Measurements from ENCODE around the gene DNAJC5. TPM values are rescaled to one million over a fixed set of nuclear protein-coding genes. Genes with fewer than 3 reads are reported as not detected.

Gene DNAJC5
- total RNA-seq, 4 donors from 2014 or later: 24.3 to 47.5 (median 35.1) TPM

- TF ChIP-seq CTCF (IDR thresholded peaks at IDR 0.05; ENCODE audit: low read depth): no peak
Observed at GRCh38 chr20:63859166-63859699, 35.7 kb upstream of the DNAJC5 start.

GRCh38 chr20:63860325-63861051, 34.4 kb upstream of the DNAJC5 start:
- TF ChIP-seq CTCF (IDR thresholded peaks at IDR 0.05; ENCODE audit: low read depth): no peak

GRCh38 chr20:63861365-63861934, 33.5 kb upstream of the DNAJC5 start, which contains the start of gene ABHD16B:
TSS of gene ABHD16B (plus strand) at chr20:63861498. CDS start at chr20:63861541, 43 bp downstream.
- no peak for TF ChIP-seq CTCF (IDR thresholded peaks at IDR 0.05; ENCODE audit: low read depth)

- no peak for TF ChIP-seq CTCF (IDR thresholded peaks at IDR 0.05; ENCODE audit: low read depth)
Observed at GRCh38 chr20:63861981-63862901, 32.7 kb upstream of the DNAJC5 start.

GRCh38 chr20:63863021-63863797, 31.7 kb upstream of the DNAJC5 start:
- no peak for TF ChIP-seq CTCF (IDR thresholded peaks at IDR 0.05; ENCODE audit: low read depth)

GRCh38 chr20:63863798-63864544, 31.0 kb upstream of the DNAJC5 start:
- TF ChIP-seq CTCF (IDR thresholded peaks at IDR 0.05; ENCODE audit: low read depth): no peak
